Endothelial cell of umbilical vein (primary cell): ENCODE measurements around the gene ZC3HAV1L. TPM values are rescaled to one million over a fixed set of nuclear protein-coding genes. Genes with fewer than 3 reads are reported as not detected.

ENCODE experiments used
- BruUV-seq: library from RNA; stranded (reverse); fragments of 400-500 nt; replicated peaks from 2 replicates; lab custom pipeline; 2021; lab: Mats Ljungman, UMichigan
- CTCF ChIA-PET: fragments of 300-600, 350-600 bp; sonication (Branson Sonifier 250); formaldehyde crosslinking; loops from one replicate; lab custom pipeline; 2021; ENCODE audit warnings: antibody characterized with exemption, inconsistent platforms; lab: Charles Lee
- POLR2A ChIA-PET: fragments of 300-600, 350-600 bp; sonication (Branson Sonifier 250); formaldehyde crosslinking; loops from one replicate; lab custom pipeline; 2021; ENCODE audit warnings: antibody characterized with exemption, inconsistent platforms; lab: Charles Lee
- DNase-seq: peaks from one replicate; pipeline ENCODE4 v3.0.0-alpha.2; 2011; ENCODE audit warnings: low read depth, low spot score
- FAIRE-seq: peaks from 2 replicates; lab custom pipeline; 2011; peaks lifted over from hg19 to GRCh38; lab: Jason Lieb, UNC
- H2AFZ ChIP-seq: 2 replicates; pipeline ENCODE4 v1.6.0; 2012; ENCODE audit warnings: low read depth, low read length, control low read depth, inconsistent platforms
- H3K27ac ChIP-seq: 2 replicates; pipeline ENCODE4 v1.5.1; 2011; ENCODE audit warnings: low read depth, mild to moderate bottlenecking, control low read depth, low read length, moderate library complexity; ENCODE audit not compliant: insufficient read depth
- H3K27me3 ChIP-seq, 2 experiments: 2 replicates each; pipeline versions ENCODE4 v1.6.0 to v1.6.1; 2011; ENCODE audit warnings: low read length in 2 of 2, mixed read lengths in 1 of 2; ENCODE audit not compliant: control insufficient read depth in 2 of 2, insufficient read depth in 2 of 2
- H3K36me3 ChIP-seq, 2 experiments: 2 replicates in 1 of 2; 3 replicates in 1 of 2; pipeline ENCODE4 v1.5.1; 2011; ENCODE audit warnings: low read length in 2 of 2, mild to moderate bottlenecking in 1 of 2, moderate library complexity in 1 of 2; ENCODE audit not compliant: control insufficient read depth in 2 of 2, insufficient read depth in 2 of 2; ENCODE audit errors: extremely low read depth in 1 of 2
- H3K4me1 ChIP-seq: 3 replicates; pipeline ENCODE4 v1.5.1; 2011; ENCODE audit warnings: mild to moderate bottlenecking, low read length; ENCODE audit not compliant: control insufficient read depth, insufficient read depth; ENCODE audit errors: extremely low read depth
- H3K4me2 ChIP-seq: 2 replicates; pipeline ENCODE4 v1.6.1; 2011; ENCODE audit warnings: low read length, control low read depth, mixed read lengths; ENCODE audit not compliant: insufficient read depth
- H3K4me3 ChIP-seq, 3 experiments: fragments of 200-600 bp in 1 of 3; sonication (generic), shearing (Covaris generic) in 1 of 3; replicated peaks in 1 of 3; 2 replicates each; pipeline ENCODE4 v1.5.1; 2011 to 2016; ENCODE audit warnings: control low read depth in 3 of 3, low read length in 3 of 3, mild to moderate bottlenecking in 2 of 3, inconsistent platforms in 1 of 3, low read depth in 1 of 3, moderate library complexity in 1 of 3; ENCODE audit not compliant: insufficient read depth in 1 of 3
- H3K79me2 ChIP-seq: 2 replicates; pipeline ENCODE4 v1.6.0; 2012; ENCODE audit warnings: low read length, inconsistent platforms; ENCODE audit not compliant: control insufficient read depth, insufficient read depth
- H3K9ac ChIP-seq: replicated peaks from 2 replicates; pipeline ENCODE3; 2011; ENCODE audit warnings: low read length, control low read depth; ENCODE audit not compliant: insufficient read depth; ENCODE audit errors: extremely low read depth
- H3K9me1 ChIP-seq: replicated peaks from 3 replicates; pipeline ENCODE4 v1.6.0; 2011; ENCODE audit warnings: mild to moderate bottlenecking, low read length; ENCODE audit not compliant: control insufficient read depth, insufficient read depth; ENCODE audit errors: extremely low read depth
- H3K9me3 ChIP-seq: replicated peaks from 2 replicates; pipeline ENCODE4 v1.5.1; 2012; ENCODE audit warnings: low read length, inconsistent platforms; ENCODE audit not compliant: control insufficient read depth, insufficient read depth
- H4K20me1 ChIP-seq: replicated peaks from 2 replicates; pipeline ENCODE3; 2011; ENCODE audit warnings: mild to moderate bottlenecking, low read length; ENCODE audit not compliant: control insufficient read depth, insufficient read depth; ENCODE audit errors: extremely low read depth
- CTCF ChIP-seq, 2 donors: IDR thresholded peaks; 1 replicate in 1 of 2; 2 replicates in 1 of 2; pipeline ENCODE4 v1.5.1; 2011; ENCODE audit warnings: low read length in 2 of 2, mild to moderate bottlenecking in 2 of 2, moderate library complexity in 2 of 2, control low read depth in 1 of 2, inconsistent platforms in 1 of 2, low read depth in 1 of 2; ENCODE audit not compliant: insufficient read depth in 1 of 2; ENCODE audit errors: extremely low read depth in 1 of 2
- EZH2 ChIP-seq: IDR thresholded peaks from 2 replicates; pipeline ENCODE4 v1.6.1; 2012; ENCODE audit warnings: borderline replicate concordance, low read depth, mild to moderate bottlenecking, moderate library complexity, low read length, inconsistent platforms; ENCODE audit not compliant: severe bottlenecking
- FOS ChIP-seq: IDR thresholded peaks from 2 replicates; pipeline ENCODE4 v1.6.1; 2011; ENCODE audit warnings: mild to moderate bottlenecking, low read length, moderate library complexity, borderline replicate concordance; ENCODE audit not compliant: insufficient read depth
- GATA2 ChIP-seq: IDR thresholded peaks from 2 replicates; pipeline ENCODE4 v1.7.0; 2011; ENCODE audit warnings: low read depth, mild to moderate bottlenecking, moderate library complexity, mixed read lengths, low read length; ENCODE audit not compliant: insufficient read length, insufficient read depth
- MYC ChIP-seq: IDR thresholded peaks from one replicate; pipeline ENCODE4 v1.6.1; 2011; ENCODE audit warnings: mild to moderate bottlenecking, low read depth, low read length
- POLR2A ChIP-seq: IDR thresholded peaks from 2 replicates; pipeline ENCODE4 v1.6.1; 2012; ENCODE audit warnings: low read depth, mild to moderate bottlenecking, control low read depth, low read length
- POLR2AphosphoS5 ChIP-seq: IDR thresholded peaks from 2 replicates; pipeline ENCODE4 v1.6.1; 2012; ENCODE audit warnings: low read depth, mild to moderate bottlenecking, control low read depth, low read length, moderate library complexity; ENCODE audit not compliant: insufficient read depth
- dilution Hi-C: fragments of 300-500 bp; cut with MboI; formaldehyde crosslinking; loops from one replicate; pipeline ENCODE4 v1.15.0; 2019; ENCODE audit warnings: low sequenced_read_pairs; ENCODE audit not compliant: extremely low pct_ligation_motif_present
- intact Hi-C: fragments of 100-400 bp; cut with micrococcal nuclease; formaldehyde crosslinking; loops from one replicate; pipeline ENCODE4 v1.10.0; 2022
- polyA plus RNA-seq, 4 experiments: library from polyadenylated mRNA; depleted of rRNA in 3 of 4; stranded (reverse) in 3 of 4; unstranded in 1 of 4; fragments of >200 nt; gene quantifications; 2 replicates each; pipeline versions ENCODE4 v1.2.1 to v1.2.3, GENCODE V29; 2011 to 2012; ENCODE audit warnings: missing spikeins in 1 of 4
- total RNA-seq: library from RNA; stranded (reverse); gene quantifications from 2 replicates; pipeline ENCODE4 v1.2.3, GENCODE V29; 2021

ZC3HAV1L gene
- total and polyA plus RNA-seq, 2 donors (not counting 3 experiments of a cell fraction or from before 2014, with no cell fraction given), result 15.9 to 25.7 TPM

- intact Hi-C loops (no loop called here), dilution Hi-C loops (no loop called here)
These were observed 30.5 kb upstream of the ZC3HAV1L start for GRCh38 chr7:139066315-139066714.

More at GRCh38 chr7:139066315-139066714, 30.5 kb upstream of the ZC3HAV1L start:
- no peaks in the 10 kb centered on the region for H3K9me1 ChIP-seq
- peaks cover 17 to 20% of the 10 kb centered on the region in 2 experiments for H3K36me3 ChIP-seq
- DNase-seq (no peak), FAIRE-seq (no peak)
- TF ChIP-seq GATA2, result no peak
- no peak for TF ChIP-seq FOS
- TF ChIP-seq EZH2, result no peak
- TF ChIP-seq POLR2A, result no peak
- no peak for TF ChIP-seq POLR2AphosphoS5
- TF ChIP-seq CTCF (IDR thresholded peaks at IDR 0.05; ENCODE audit: extremely low read depth in 1 of 2, insufficient read depth in 1 of 2, low read depth in 1 of 2, low read length in 2 of 2), result no peak
- TF ChIP-seq MYC, result no peak
- H2AFZ ChIP-seq, result no peak overlapping the region
- no peaks in the 10 kb centered on the region for H3K9me3 ChIP-seq
- H3K4me2 ChIP-seq, result no peak overlapping the region
- H3K27me3 ChIP-seq, result no peaks in the 10 kb centered on the region
- POLR2A ChIA-PET, result no interaction called here
- no peaks in the 10 kb centered on the region for H3K4me1 ChIP-seq
- no peak overlapping the region for H3K4me3 ChIP-seq
- no peaks in the 10 kb centered on the region for H4K20me1 ChIP-seq
- CTCF ChIA-PET, result interaction anchor here (1.3 to 4.0 kb wide), 3 partner anchors 9 to 49 kb away, joined by 3 to 29 read pairs (median 4); no protein-coding TSS in a partner anchor
- no peaks in the 10 kb centered on the region for H3K79me2 ChIP-seq
- no peak overlapping the region for H3K27ac ChIP-seq
- no peak overlapping the region for H3K9ac ChIP-seq
- BruUV-seq, result no TSS peak
